Measurements from ENCODE around the gene USP53.

The USP53 gene

DNA sequence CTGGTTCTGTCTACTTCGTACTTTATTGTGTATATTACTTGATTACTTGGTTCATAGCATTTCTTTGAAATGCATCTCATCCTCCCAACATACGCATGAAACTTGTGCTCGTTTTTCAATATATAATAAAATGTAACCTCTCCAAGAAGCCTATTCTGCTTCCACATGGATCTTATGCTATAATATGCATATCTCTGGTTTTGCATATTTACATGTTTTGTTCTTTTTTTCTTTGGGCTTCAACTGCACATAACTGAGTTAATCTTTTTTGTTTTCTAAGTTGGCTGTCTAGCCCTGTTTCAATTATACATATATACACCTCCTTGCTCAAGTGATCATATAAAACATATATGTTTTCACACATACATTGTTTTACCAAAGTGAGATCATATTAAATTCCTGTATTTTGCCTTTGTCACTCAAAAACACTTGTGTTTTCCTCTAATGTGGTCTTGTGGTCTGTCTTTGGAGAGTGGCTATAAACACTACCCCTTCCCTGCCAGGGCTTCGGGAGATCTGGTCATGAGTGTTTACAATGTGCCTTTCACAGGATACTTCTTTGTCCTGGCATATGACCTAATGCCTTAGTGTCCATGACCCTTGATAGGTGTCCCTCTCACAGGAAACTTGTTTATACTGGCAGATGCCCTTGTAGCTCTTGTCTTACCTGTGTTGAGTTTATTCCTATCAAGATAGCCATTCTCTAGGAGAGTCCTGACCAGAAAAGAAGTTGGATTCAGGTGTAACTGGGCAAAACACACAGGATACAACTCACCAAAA is 17.6 kb downstream of the USP53 start:
- no peak overlapping the region for H3K4me3 ChIP-seq (ENCODE audit: low read depth, low read length)
- CTCF ChIA-PET, result no interaction called here
- DNase-seq (ENCODE audit: low read depth, low spot score), result no peak
- TF ChIP-seq CTCF (IDR thresholded peaks at IDR 0.05; ENCODE audit: insufficient read depth, low read length, missing control alignments), result no peak
- POLR2A ChIA-PET, result no interaction called here

GRCh38 chr4:119231491-119231890 is 19.0 kb downstream of the USP53 start:
- POLR2A ChIA-PET, result no interaction called here
- TF ChIP-seq CTCF (IDR thresholded peaks at IDR 0.05; ENCODE audit: insufficient read depth, low read length, missing control alignments), result no peak
- CTCF ChIA-PET, result no interaction called here
- H3K4me3 ChIP-seq (ENCODE audit: low read depth, low read length), result no peak overlapping the region
- DNase-seq (ENCODE audit: low read depth, low spot score), result no peak

DNA sequence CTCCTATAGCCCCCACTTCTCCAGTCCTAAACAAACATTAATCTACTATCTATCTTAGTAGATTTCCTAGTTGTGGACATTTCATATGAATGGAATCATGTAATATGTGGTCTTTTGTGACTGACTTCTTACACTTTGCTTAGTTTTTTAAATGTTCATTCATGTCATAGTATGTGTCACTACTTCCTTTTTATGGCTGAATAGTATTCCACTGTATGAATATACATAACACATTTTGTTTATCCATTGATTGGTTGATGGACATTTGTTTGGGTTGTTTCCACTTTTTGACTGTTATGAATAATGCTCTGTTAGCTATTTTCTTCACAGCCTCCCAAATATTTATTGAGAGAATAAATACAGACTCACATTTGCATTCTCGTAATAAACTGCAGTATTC is 19.8 kb downstream of the USP53 start:
- POLR2A ChIA-PET, result no interaction called here
- no peak for DNase-seq (ENCODE audit: low read depth, low spot score)
- no peak overlapping the region for H3K4me3 ChIP-seq (ENCODE audit: low read depth, low read length)
- CTCF ChIA-PET, result interaction anchor here (1.1 kb wide), 1 partner anchor 19 kb away, joined by 5 read pairs; the partner anchor contains the start of gene USP53
- TF ChIP-seq CTCF (IDR thresholded peaks at IDR 0.05; ENCODE audit: insufficient read depth, low read length, missing control alignments), result no peak

DNA sequence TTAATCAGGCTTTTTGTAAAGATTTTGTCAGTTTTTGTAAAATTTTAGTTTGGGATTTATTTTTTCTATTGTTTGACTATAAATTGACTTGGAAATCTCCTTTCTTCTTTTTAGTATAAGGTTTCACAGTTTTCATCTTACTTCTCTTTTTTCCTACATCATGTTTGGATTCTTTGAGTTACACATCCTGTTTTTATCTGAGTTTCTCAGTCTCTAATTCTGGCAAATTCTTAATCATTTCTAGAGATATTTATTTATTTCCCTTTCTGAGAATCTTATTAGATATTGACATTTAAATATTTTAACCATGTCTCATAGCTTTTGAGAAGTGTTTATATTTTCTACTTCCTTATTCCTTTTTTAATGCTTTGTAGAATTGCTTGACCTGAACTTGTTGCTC is 20.7 kb downstream of the USP53 start:
- no peak for TF ChIP-seq CTCF (IDR thresholded peaks at IDR 0.05; ENCODE audit: insufficient read depth, low read length, missing control alignments)
- H3K4me3 ChIP-seq (ENCODE audit: low read depth, low read length), result no peak overlapping the region
- CTCF ChIA-PET, result no interaction called here
- POLR2A ChIA-PET, result no interaction called here
- no peak for DNase-seq (ENCODE audit: low read depth, low spot score)

GRCh38 chr4:119233750-119234149 is 21.2 kb downstream of the USP53 start:
- ChIA-PET POLR2A (no interaction called here), CTCF (no interaction called here)
- no peak for TF ChIP-seq CTCF (IDR thresholded peaks at IDR 0.05; ENCODE audit: insufficient read depth, low read length, missing control alignments)
- DNase-seq (ENCODE audit: low read depth, low spot score), result no peak
- no peak overlapping the region for H3K4me3 ChIP-seq (ENCODE audit: low read depth, low read length)

DNA sequence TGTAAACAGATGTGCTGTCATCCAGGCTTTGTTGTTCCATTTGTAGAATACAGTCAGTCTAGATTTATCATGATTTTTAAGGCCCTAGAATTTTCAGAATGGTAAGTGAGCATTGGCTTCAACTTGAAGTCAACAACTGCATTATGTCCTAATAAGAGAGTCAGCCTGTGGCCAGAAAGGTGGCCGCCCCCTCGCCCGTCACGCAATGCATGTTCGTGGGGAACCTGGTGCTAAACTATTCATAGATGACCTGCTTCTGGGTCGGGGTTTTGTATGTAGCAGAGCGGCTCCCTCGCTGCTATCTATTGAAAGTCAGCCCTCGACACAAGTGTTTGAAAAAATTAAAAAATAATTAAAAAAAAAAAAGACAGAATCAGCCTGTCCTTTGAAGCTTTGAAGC is 24.7 kb downstream of the USP53 start:
- no peak overlapping the region for H3K4me3 ChIP-seq (ENCODE audit: low read depth, low read length)
- no peak for DNase-seq (ENCODE audit: low read depth, low spot score)
- CTCF ChIA-PET, result interaction anchor here (1.4 kb wide), 1 partner anchor 195 kb away, joined by 3 read pairs; no protein-coding TSS in a partner anchor
- no peak for TF ChIP-seq CTCF (IDR thresholded peaks at IDR 0.05; ENCODE audit: insufficient read depth, low read length, missing control alignments)
- POLR2A ChIA-PET, result no interaction called here

Measured in AG04449 (cell line).